Liver (tissue), 9 donors: ENCODE results near the gene CD109. TPM values are rescaled to one million over a fixed set of nuclear protein-coding genes. Genes with fewer than 3 reads are reported as not detected.

Experiments used
- DNase-seq: peaks from one replicate; pipeline ENCODE4 v3.0.0-alpha.2; 2017; ENCODE audit warnings: low spot score
- H3K27ac ChIP-seq, 2 donors: one replicate each; pipeline ENCODE4 v1.7.0; 2013; ENCODE audit warnings: inconsistent platforms in 2 of 2, low read length in 2 of 2, control low read depth in 1 of 2, low read depth in 1 of 2, mild to moderate bottlenecking in 1 of 2
- H3K27me3 ChIP-seq, 4 donors: one replicate each; pipeline versions ENCODE4 v1.6.1 to v1.7.0; 2013; ENCODE audit warnings: low read length in 3 of 4, inconsistent platforms in 1 of 4, mild to moderate bottlenecking in 1 of 4, moderate library complexity in 1 of 4; ENCODE audit not compliant: control insufficient read depth in 4 of 4, insufficient read depth in 4 of 4
- H3K36me3 ChIP-seq, 4 donors: one replicate each; pipeline versions ENCODE4 v1.6.1 to v1.7.0; 2013; ENCODE audit warnings: low read length in 3 of 4, mild to moderate bottlenecking in 3 of 4, low read depth in 1 of 4, moderate library complexity in 1 of 4; ENCODE audit not compliant: control insufficient read depth in 4 of 4, insufficient read depth in 3 of 4
- H3K4me1 ChIP-seq, 4 donors: one replicate each; pipeline versions ENCODE4 v1.6.1 to v1.7.0; 2013; ENCODE audit warnings: low read length in 3 of 4, mild to moderate bottlenecking in 3 of 4, moderate library complexity in 1 of 4; ENCODE audit not compliant: control insufficient read depth in 4 of 4, insufficient read depth in 4 of 4
- H3K4me3 ChIP-seq, 3 donors: one replicate each; pipeline versions ENCODE4 v1.6.1 to v1.7.0; 2013; ENCODE audit warnings: low read length in 3 of 3, control low read depth in 1 of 3, low read depth in 1 of 3, mild to moderate bottlenecking in 1 of 3
- H3K9ac ChIP-seq, 2 donors: one replicate each; pipeline ENCODE4 v1.7.0; 2013; ENCODE audit warnings: low read length in 2 of 2, mild to moderate bottlenecking in 2 of 2, moderate library complexity in 2 of 2, control low read depth in 1 of 2, low read depth in 1 of 2
- H3K9me3 ChIP-seq, 4 donors: one replicate each; pipeline versions ENCODE4 v1.6.1 to v1.7.0; 2013; ENCODE audit warnings: low read length in 3 of 4; ENCODE audit not compliant: control insufficient read depth in 4 of 4
- ATF3 ChIP-seq: IDR thresholded peaks from 2 replicates; pipeline ENCODE4 v1.6.1; 2016; ENCODE audit warnings: antibody characterized with exemption
- EGR1 ChIP-seq, 2 donors: IDR thresholded peaks; 2 replicates each; pipeline ENCODE4 v1.6.1; 2016 to 2018; ENCODE audit warnings: antibody characterized with exemption in 2 of 2, low read depth in 2 of 2
- FOXA1 ChIP-seq: IDR thresholded peaks from 2 replicates; pipeline ENCODE4 v1.6.1; 2016; ENCODE audit warnings: antibody characterized with exemption
- FOXA2 ChIP-seq: IDR thresholded peaks from 2 replicates; pipeline ENCODE4 v1.6.1; 2016; ENCODE audit warnings: antibody characterized with exemption
- GABPA ChIP-seq, 2 donors: IDR thresholded peaks in 1 of 2; conservative IDR thresholded peaks in 1 of 2; 2 replicates each; pipeline ENCODE4 v1.6.1; 2016; ENCODE audit warnings: antibody characterized with exemption in 2 of 2, mild to moderate bottlenecking in 1 of 2, moderate library complexity in 1 of 2
- HNF4A ChIP-seq, 2 donors: conservative IDR thresholded peaks; 2 replicates each; pipeline ENCODE4 v1.6.1; 2016; ENCODE audit warnings: antibody characterized with exemption in 2 of 2, mild to moderate bottlenecking in 2 of 2
- HNF4G ChIP-seq: IDR thresholded peaks from 2 replicates; pipeline ENCODE4 v1.6.1; 2016; ENCODE audit warnings: antibody characterized with exemption
- JUND ChIP-seq, 2 donors: IDR thresholded peaks; 2 replicates each; pipeline ENCODE4 v1.6.1; 2016; ENCODE audit warnings: antibody characterized with exemption in 2 of 2
- MAX ChIP-seq: IDR thresholded peaks from 2 replicates; pipeline ENCODE4 v1.6.1; 2016; ENCODE audit warnings: antibody characterized with exemption
- NR2F2 ChIP-seq: IDR thresholded peaks from 2 replicates; pipeline ENCODE4 v1.6.1; 2016; ENCODE audit warnings: antibody characterized with exemption
- RAD21 ChIP-seq, 2 donors: IDR thresholded peaks; 2 replicates each; pipeline ENCODE4 v1.6.1; 2016; ENCODE audit warnings: antibody characterized with exemption in 2 of 2, mild to moderate bottlenecking in 2 of 2
- REST ChIP-seq: IDR thresholded peaks from 2 replicates; pipeline ENCODE4 v1.6.1; 2016; ENCODE audit warnings: antibody characterized with exemption, mild to moderate bottlenecking
- RXRA ChIP-seq, 2 donors: IDR thresholded peaks; 2 replicates each; pipeline ENCODE4 v1.6.1; 2017 to 2018; ENCODE audit warnings: antibody characterized with exemption in 2 of 2, mild to moderate bottlenecking in 1 of 2
- SP1 ChIP-seq: IDR thresholded peaks from 2 replicates; pipeline ENCODE4 v1.6.1; 2018; ENCODE audit warnings: antibody characterized with exemption, mild to moderate bottlenecking
- TAF1 ChIP-seq: conservative IDR thresholded peaks from 2 replicates; pipeline ENCODE4 v1.6.1; 2016; ENCODE audit warnings: antibody characterized with exemption, mild to moderate bottlenecking
- YY1 ChIP-seq: IDR thresholded peaks from 2 replicates; pipeline ENCODE4 v1.6.1; 2016; ENCODE audit warnings: antibody characterized with exemption, mild to moderate bottlenecking
- ZBTB33 ChIP-seq: IDR thresholded peaks from 2 replicates; pipeline ENCODE4 v1.6.1; 2016; ENCODE audit warnings: antibody characterized with exemption
- WGBS: extraction: QIAGEN DNeasy Blood & Tissue Kit; methylation state at CpG from one replicate; pipeline ENCODE4 v1.1.7; 2013; 5-methylcytosine and 5-hydroxymethylcytosine counted together
- polyA plus RNA-seq, 2 donors: library from polyadenylated mRNA; stranded (reverse) in 1 of 2; unstranded in 1 of 2; fragments of 200-250 nt in 1 of 2; fragments of >200 nt in 1 of 2; fragmentation: Nextera tagmentation in 1 of 2; extraction: Ambion mirVana in 1 of 2; gene quantifications; one replicate each; pipeline versions ENCODE4 v1.2.1 to v1.2.3, GENCODE V29; 2013 to 2015
- total RNA-seq, 2 donors: library from RNA; depleted of rRNA; stranded (reverse); fragments of >200 nt; gene quantifications; one replicate each; pipeline ENCODE4 v1.2.3, GENCODE V29; 2014
- TF ChIP-seq, protein P1 (sequence below): fragments of 150-350 bp; IDR thresholded peaks from 2 replicates; pipeline ENCODE4 v1.5.1; 2017; ENCODE audit warnings: improper control_type of control experiment, low read depth, low read length; ENCODE audit not compliant: missing input control
- donor health status: healthy.
- donor health status: healthy.
- donor health status: healthy.
- donor health status: healthy.
- donor health status: healthy.

Gene CD109
- total and polyA plus RNA-seq, 4 donors = 0.18 to 2.0 (median 0.32) TPM

- Histone ChIP-seq H3K9ac (no peak overlapping the region), H3K27me3 (no peaks in the 10 kb centered on the region), H3K27ac (no peak overlapping the region), H3K36me3 (no peaks in the 10 kb centered on the region), H3K4me1 (no peaks in the 10 kb centered on the region), H3K9me3 (no peaks in the 10 kb centered on the region), H3K4me3 (no peak overlapping the region)
- DNase-seq = no peak
- TF ChIP-seq TAF1 (no peak), HNF4G (no peak), GABPA (IDR thresholded peaks at IDR 0.05 in 1 of 2, conservative IDR thresholded peaks at IDR 0.05 in 1 of 2) (no peak), ATF3 (no peak), EGR1 (IDR thresholded peaks at IDR 0.05; ENCODE audit: low read depth in 2 of 2) (no peak), FOXA1 (no peak), RXRA (IDR thresholded peaks at IDR 0.05) (no peak), RAD21 (IDR thresholded peaks at IDR 0.05) (no peak), SP1 (no peak), MAX (no peak), JUND (IDR thresholded peaks at IDR 0.05) (no peak), FOXA2 (no peak), REST (no peak), NR2F2 (no peak), YY1 (no peak), HNF4A (conservative IDR thresholded peaks at IDR 0.05) (no peak), ZBTB33 (no peak)
- TF ChIP-seq, protein P1, sequence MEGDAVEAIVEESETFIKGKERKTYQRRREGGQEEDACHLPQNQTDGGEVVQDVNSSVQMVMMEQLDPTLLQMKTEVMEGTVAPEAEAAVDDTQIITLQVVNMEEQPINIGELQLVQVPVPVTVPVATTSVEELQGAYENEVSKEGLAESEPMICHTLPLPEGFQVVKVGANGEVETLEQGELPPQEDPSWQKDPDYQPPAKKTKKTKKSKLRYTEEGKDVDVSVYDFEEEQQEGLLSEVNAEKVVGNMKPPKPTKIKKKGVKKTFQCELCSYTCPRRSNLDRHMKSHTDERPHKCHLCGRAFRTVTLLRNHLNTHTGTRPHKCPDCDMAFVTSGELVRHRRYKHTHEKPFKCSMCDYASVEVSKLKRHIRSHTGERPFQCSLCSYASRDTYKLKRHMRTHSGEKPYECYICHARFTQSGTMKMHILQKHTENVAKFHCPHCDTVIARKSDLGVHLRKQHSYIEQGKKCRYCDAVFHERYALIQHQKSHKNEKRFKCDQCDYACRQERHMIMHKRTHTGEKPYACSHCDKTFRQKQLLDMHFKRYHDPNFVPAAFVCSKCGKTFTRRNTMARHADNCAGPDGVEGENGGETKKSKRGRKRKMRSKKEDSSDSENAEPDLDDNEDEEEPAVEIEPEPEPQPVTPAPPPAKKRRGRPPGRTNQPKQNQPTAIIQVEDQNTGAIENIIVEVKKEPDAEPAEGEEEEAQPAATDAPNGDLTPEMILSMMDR = no peak
- 89% methylated on average over 6 of the region's 6 CpGs for WGBS
Observed at GRCh38 chr6:73733791-73734190, 37.8 kb downstream of the CD109 start.
